ENCODE measurements around the gene SCEL.

- TF ChIP-seq CTCF (IDR thresholded peaks at IDR 0.05; ENCODE audit: low read depth, low read length) (no peak), EZH2phosphoT487 (IDR thresholded peaks at IDR 0.05; ENCODE audit: low read depth) (no peak)
Measured at GRCh38 chr13:77554069-77554468, 18.6 kb downstream of the SCEL start.

All from OCI-LY3 (cell line).